Cardiac muscle cell (in vitro differentiated cells and primary cell): ENCODE data around the gene PTGER4. TPM values are rescaled to one million over a fixed set of nuclear protein-coding genes. Genes with fewer than 3 reads are reported as not detected.
"Not testable (repeated sequence)": the region's sequence is repeated elsewhere in the genome, so short reads cannot be mapped to it uniquely, and the experiment has no call there.

ENCODE experiments used
- DNase-seq, 2 donors: peaks; one replicate each; pipeline versions ENCODE4 v3.0.0 to v3.0.0-alpha.2; 2010 to 2017; ENCODE audit warnings: low read depth in 1 of 2, low spot score in 1 of 2
- H3K27ac ChIP-seq: fragments of 200-600 bp; sonication (generic); 2 replicates; pipeline ENCODE4 v1.5.1; 2016
- H3K27me3 ChIP-seq: fragments of 200-600 bp; sonication (generic); 2 replicates; pipeline ENCODE4 v1.6.0; 2016; ENCODE audit warnings: control low read depth
- H3K36me3 ChIP-seq: fragments of 200-600 bp; sonication (generic); 2 replicates; pipeline ENCODE4 v1.5.1; 2016; ENCODE audit warnings: control low read depth
- H3K4me1 ChIP-seq: fragments of 200-600 bp; sonication (generic); 2 replicates; pipeline ENCODE4 v1.8.1; 2017; ENCODE audit warnings: low read depth, mild to moderate bottlenecking, mixed run types
- H3K4me3 ChIP-seq: fragments of 200-600 bp; sonication (generic); 2 replicates; pipeline ENCODE4 v1.5.1; 2016; ENCODE audit warnings: mild to moderate bottlenecking
- H3K9me3 ChIP-seq: fragments of 200-600 bp; sonication (generic); 2 replicates; pipeline ENCODE4 v1.5.1; 2017; ENCODE audit warnings: low read depth, mild to moderate bottlenecking, control low read depth
- CTCF ChIP-seq: IDR thresholded peaks from 2 replicates; pipeline ENCODE4 v1.5.1; 2012; ENCODE audit warnings: low read depth, mild to moderate bottlenecking, low read length
- polyA plus RNA-seq: library from polyadenylated mRNA; unstranded; fragments of >200 nt; fragmentation: Nextera tagmentation; extraction: Ambion mirVana; gene quantifications from 2 replicates; pipeline ENCODE4 v1.2.1, GENCODE V29; 2016
- total RNA-seq: library from RNA; depleted of rRNA; stranded (reverse); fragments of >200 nt; gene quantifications from 2 replicates; pipeline ENCODE4 v1.2.3, GENCODE V29; 2016

The PTGER4 gene
- total and polyA plus RNA-seq, 2 experiments from 2014 or later = 0.28 to 0.42 TPM

- Histone ChIP-seq H3K9me3 (no peaks in the 10 kb centered on the region), H3K4me3 (no peak overlapping the region), H3K36me3 (no peaks in the 10 kb centered on the region), H3K27ac (no peak overlapping the region), H3K4me1 (no peaks in the 10 kb centered on the region), H3K27me3 (no peaks in the 10 kb centered on the region)
- no peak for TF ChIP-seq CTCF
- DNase-seq = no peak
Observed at GRCh38 chr5:40694433-40694832, 14.7 kb downstream of the PTGER4 start.

DNA sequence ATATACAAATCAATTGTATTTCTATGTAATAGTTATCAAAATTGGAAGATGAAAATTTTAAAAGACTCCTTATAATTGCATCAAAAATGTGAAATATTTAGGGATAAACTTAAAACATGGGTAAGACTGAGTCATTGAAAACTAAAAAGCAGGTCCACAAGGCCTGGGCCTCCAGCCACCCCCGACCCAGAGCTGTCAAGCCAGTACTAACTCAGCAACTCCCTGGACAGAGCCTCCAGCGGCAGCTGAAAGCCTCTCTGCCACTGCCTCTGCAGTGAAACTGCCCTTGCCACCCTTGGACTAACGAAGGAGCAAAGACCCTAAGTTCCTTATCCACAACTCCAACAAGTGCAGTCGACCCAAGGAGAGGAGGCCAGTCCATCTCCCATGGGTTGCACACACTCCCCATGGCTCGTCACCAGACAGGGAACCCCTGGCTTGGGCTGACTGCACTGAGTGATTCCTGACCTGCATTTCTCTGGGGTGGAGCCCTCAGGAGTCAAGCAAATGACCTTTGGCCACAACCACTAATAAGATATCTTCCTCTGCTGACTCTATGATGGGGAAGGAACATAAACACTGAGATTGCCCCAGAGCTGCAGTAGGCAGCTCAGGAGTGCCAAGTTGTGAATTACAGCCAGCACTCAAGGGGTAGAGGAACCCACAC is 20.5 kb downstream of the PTGER4 start:
- H3K4me3 ChIP-seq = no peak overlapping the region
- no peaks in the 10 kb centered on the region for H3K36me3 ChIP-seq
- TF ChIP-seq CTCF = no peak
- no peaks in the 10 kb centered on the region for H3K9me3 ChIP-seq
- no peak for DNase-seq
- no peaks in the 10 kb centered on the region for H3K4me1 ChIP-seq
- H3K27me3 ChIP-seq = no peaks in the 10 kb centered on the region
- no peak overlapping the region for H3K27ac ChIP-seq

DNA sequence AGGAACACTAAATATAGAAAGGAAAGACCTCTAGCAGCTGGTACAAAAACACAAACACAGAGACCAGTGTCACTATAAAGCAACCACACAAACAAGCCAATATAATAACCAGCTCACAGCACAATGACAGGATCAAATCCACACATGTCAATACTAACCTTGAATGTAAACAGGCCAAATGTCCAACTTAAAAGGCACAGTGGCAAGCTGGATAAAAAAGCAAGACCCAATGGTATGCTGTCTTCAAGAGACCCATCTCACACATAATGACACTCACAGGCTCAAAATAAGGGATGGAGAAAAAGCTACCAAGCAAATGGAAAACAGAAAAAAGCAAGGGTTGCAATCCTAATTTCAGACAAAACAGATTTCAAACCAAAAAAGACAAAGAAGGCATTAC is 22.3 kb downstream of the PTGER4 start:
- H3K4me1 ChIP-seq, H3K36me3 ChIP-seq, H3K9me3 ChIP-seq, H3K27me3 ChIP-seq, H3K4me3 ChIP-seq, DNase-seq, H3K27ac ChIP-seq: not testable (repeated sequence)

GRCh38 chr5:40705484-40705883 is 25.8 kb downstream of the PTGER4 start:
- not testable (repeated sequence) for H3K4me1 ChIP-seq, H3K9me3 ChIP-seq, DNase-seq, H3K27me3 ChIP-seq, H3K36me3 ChIP-seq, H3K4me3 ChIP-seq, H3K27ac ChIP-seq

GRCh38 chr5:40710575-40710974 is 30.9 kb downstream of the PTGER4 start:
- not testable (repeated sequence) for H3K36me3 ChIP-seq, H3K9me3 ChIP-seq, H3K27me3 ChIP-seq, H3K4me1 ChIP-seq, H3K4me3 ChIP-seq, H3K27ac ChIP-seq, DNase-seq

DNA sequence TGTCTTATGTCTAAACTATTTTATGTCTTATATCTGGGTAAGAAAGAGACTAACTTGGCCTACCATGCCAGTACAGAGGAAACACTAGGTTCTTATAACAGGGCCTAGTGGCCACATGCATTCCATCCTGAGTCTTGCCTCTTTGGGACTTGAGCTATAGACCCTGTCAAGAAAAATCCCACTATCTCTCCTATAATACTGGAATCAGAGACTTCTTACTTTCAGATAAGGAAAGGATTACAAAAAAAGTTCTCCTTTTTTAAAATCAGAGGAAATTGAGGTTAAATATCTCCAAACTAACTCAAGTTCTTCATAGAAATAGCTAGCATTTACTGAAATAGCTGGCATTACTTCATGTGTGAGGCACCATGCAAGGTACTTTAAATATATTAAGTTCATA is 34.3 kb downstream of the PTGER4 start:
- Histone ChIP-seq H3K27ac (no peak overlapping the region), H3K27me3 (no peaks in the 10 kb centered on the region), H3K4me3 (no peak overlapping the region), H3K4me1 (no peaks in the 10 kb centered on the region), H3K9me3 (no peaks in the 10 kb centered on the region), H3K36me3 (no peaks in the 10 kb centered on the region)
- DNase-seq = no peak
- TF ChIP-seq CTCF = no peak

DNA sequence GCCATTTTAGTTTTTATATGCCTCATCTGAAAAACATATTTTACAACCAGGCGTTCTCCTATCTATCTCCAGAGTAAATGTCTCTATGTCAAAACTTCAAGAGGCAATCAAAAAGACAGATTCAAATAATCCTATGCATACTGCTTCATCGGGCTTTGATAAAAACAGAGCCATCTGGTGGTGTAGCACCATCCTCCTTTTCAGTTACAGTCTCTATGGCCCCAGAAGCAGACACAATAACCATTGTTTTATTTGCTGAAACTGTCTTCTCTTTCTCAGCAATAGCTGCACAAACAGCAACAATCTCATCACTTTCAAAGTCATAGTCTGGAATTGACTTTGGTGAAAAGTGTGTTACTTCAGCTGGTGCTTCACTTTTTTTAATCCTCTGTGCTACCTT is 36.3 kb downstream of the PTGER4 start:
- peaks cover 3% of the 10 kb centered on the region for H3K36me3 ChIP-seq
- H3K9me3 ChIP-seq = no peaks in the 10 kb centered on the region
- peak in 1 of 2 donors; percentile 21 for DNase-seq
- H3K27ac ChIP-seq = no peak overlapping the region
- H3K27me3 ChIP-seq = no peaks in the 10 kb centered on the region
- no peaks in the 10 kb centered on the region for H3K4me1 ChIP-seq
- peak; percentile 34 for TF ChIP-seq CTCF
- no peak overlapping the region for H3K4me3 ChIP-seq
